Neuronal stem cell (in vitro differentiated cells): Measurements from ENCODE around the gene GIPC1.

ENCODE experiments used
- DNase-seq: peaks from one replicate; pipeline ENCODE4 v3.0.0-alpha.2; 2013; ENCODE audit warnings: low spot score
- H2AFZ ChIP-seq: one replicate; pipeline ENCODE4 v1.6.1; 2013; ENCODE audit warnings: mild to moderate bottlenecking, low read length, inconsistent platforms
- H2AK5ac ChIP-seq: 2 replicates; pipeline ENCODE4 v1.6.1; 2013; ENCODE audit warnings: low read depth, mild to moderate bottlenecking, inconsistent platforms, low read length, moderate library complexity, mixed read lengths
- H2BK120ac ChIP-seq: 2 replicates; pipeline ENCODE4 v1.6.1; 2013; ENCODE audit warnings: low read depth, mild to moderate bottlenecking, inconsistent platforms, low read length, moderate library complexity, mixed read lengths
- H2BK12ac ChIP-seq: one replicate; pipeline ENCODE4 v1.6.1; 2013; ENCODE audit warnings: low read length, inconsistent platforms
- H2BK15ac ChIP-seq: 2 replicates; pipeline ENCODE4 v1.6.1; 2013; ENCODE audit warnings: mild to moderate bottlenecking, low read length, inconsistent platforms, mixed read lengths
- H2BK5ac ChIP-seq: one replicate; pipeline ENCODE4 v1.6.1; 2013; ENCODE audit warnings: inconsistent platforms, mild to moderate bottlenecking, low read length, moderate library complexity
- H3K14ac ChIP-seq: one replicate; pipeline ENCODE4 v1.6.1; 2013; ENCODE audit warnings: low read length, inconsistent platforms
- H3K18ac ChIP-seq: 2 replicates; pipeline ENCODE4 v1.6.1; 2013; ENCODE audit warnings: low read length, inconsistent platforms
- H3K23ac ChIP-seq: 2 replicates; pipeline ENCODE4 v1.6.1; 2013; ENCODE audit warnings: low read depth, mild to moderate bottlenecking, mixed read lengths, low read length, inconsistent platforms; ENCODE audit not compliant: poor library complexity
- H3K27ac ChIP-seq: replicated peaks from 3 replicates; pipeline ENCODE4 v1.5.1; 2013; ENCODE audit warnings: low read length, inconsistent platforms
- H3K27me3 ChIP-seq, 3 experiments: 2 replicates each; pipeline ENCODE4 v1.6.1; 2013; ENCODE audit warnings: low read length in 3 of 3, mild to moderate bottlenecking in 2 of 3, inconsistent platforms in 1 of 3, low read depth in 1 of 3, mixed read lengths in 1 of 3, moderate library complexity in 1 of 3; ENCODE audit not compliant: control insufficient read depth in 3 of 3, insufficient read depth in 3 of 3
- H3K36me3 ChIP-seq, 2 donors: replicated peaks in 1 of 2; 2 replicates each; pipeline ENCODE4 v1.6.1; 2013; ENCODE audit warnings: low read length in 2 of 2; ENCODE audit not compliant: control insufficient read depth in 2 of 2, insufficient read depth in 2 of 2
- H3K4ac ChIP-seq: 2 replicates; pipeline ENCODE4 v1.6.1; 2013; ENCODE audit warnings: inconsistent platforms, mild to moderate bottlenecking, low read length, moderate library complexity
- H3K4me1 ChIP-seq, 2 donors: 1 replicate in 1 of 2; 2 replicates in 1 of 2; pipeline ENCODE4 v1.6.1; 2013; ENCODE audit warnings: low read length in 2 of 2, low read depth in 1 of 2; ENCODE audit not compliant: control insufficient read depth in 2 of 2, insufficient read depth in 1 of 2
- H3K4me2 ChIP-seq: one replicate; pipeline ENCODE4 v1.6.1; 2013; ENCODE audit warnings: mild to moderate bottlenecking, low read length, inconsistent platforms; ENCODE audit not compliant: insufficient read depth, poor library complexity, severe bottlenecking
- H3K4me3 ChIP-seq, 2 donors: 2 replicates each; pipeline ENCODE4 v1.5.1; 2013; ENCODE audit warnings: low read length in 2 of 2, mild to moderate bottlenecking in 2 of 2, inconsistent platforms in 1 of 2, moderate library complexity in 1 of 2
- H3K79me1 ChIP-seq: one replicate; pipeline ENCODE4 v1.6.1; 2013; ENCODE audit warnings: low read depth, mild to moderate bottlenecking, inconsistent platforms, low read length, moderate library complexity
- H3K9ac ChIP-seq: one replicate; pipeline ENCODE4 v1.6.1; 2013; ENCODE audit warnings: mild to moderate bottlenecking, low read depth, low read length, inconsistent platforms; ENCODE audit not compliant: poor library complexity
- H3K9me3 ChIP-seq, 2 donors: replicated peaks in 1 of 2; 2 replicates each; pipeline versions ENCODE3 to v1.6.1; 2013; ENCODE audit warnings: low read length in 2 of 2, mild to moderate bottlenecking in 2 of 2, inconsistent platforms in 1 of 2, low read depth in 1 of 2, mixed read lengths in 1 of 2, moderate library complexity in 1 of 2; ENCODE audit not compliant: control insufficient read depth in 2 of 2, insufficient read depth in 1 of 2
- H4K8ac ChIP-seq: one replicate; pipeline ENCODE4 v1.6.1; 2013; ENCODE audit warnings: low read depth, mild to moderate bottlenecking, inconsistent platforms, low read length, moderate library complexity
- H4K91ac ChIP-seq: one replicate; pipeline ENCODE4 v1.6.1; 2013; ENCODE audit warnings: low read length, low read depth, mild to moderate bottlenecking, inconsistent platforms; ENCODE audit not compliant: poor library complexity
- WGBS, 2 donors: extraction: QIAGEN DNeasy Blood & Tissue Kit; methylation state at CpG; one replicate each; pipeline ENCODE4 v1.1.7; 2013; ENCODE audit warnings: missing lambda C conversion rate in 2 of 2, mixed read lengths in 1 of 2; ENCODE audit not compliant: insufficient read length in 2 of 2, insufficient replicate concordance in 1 of 2; ENCODE audit errors: extremely low coverage in 2 of 2; 5-methylcytosine and 5-hydroxymethylcytosine counted together

Gene GIPC1

DNA sequence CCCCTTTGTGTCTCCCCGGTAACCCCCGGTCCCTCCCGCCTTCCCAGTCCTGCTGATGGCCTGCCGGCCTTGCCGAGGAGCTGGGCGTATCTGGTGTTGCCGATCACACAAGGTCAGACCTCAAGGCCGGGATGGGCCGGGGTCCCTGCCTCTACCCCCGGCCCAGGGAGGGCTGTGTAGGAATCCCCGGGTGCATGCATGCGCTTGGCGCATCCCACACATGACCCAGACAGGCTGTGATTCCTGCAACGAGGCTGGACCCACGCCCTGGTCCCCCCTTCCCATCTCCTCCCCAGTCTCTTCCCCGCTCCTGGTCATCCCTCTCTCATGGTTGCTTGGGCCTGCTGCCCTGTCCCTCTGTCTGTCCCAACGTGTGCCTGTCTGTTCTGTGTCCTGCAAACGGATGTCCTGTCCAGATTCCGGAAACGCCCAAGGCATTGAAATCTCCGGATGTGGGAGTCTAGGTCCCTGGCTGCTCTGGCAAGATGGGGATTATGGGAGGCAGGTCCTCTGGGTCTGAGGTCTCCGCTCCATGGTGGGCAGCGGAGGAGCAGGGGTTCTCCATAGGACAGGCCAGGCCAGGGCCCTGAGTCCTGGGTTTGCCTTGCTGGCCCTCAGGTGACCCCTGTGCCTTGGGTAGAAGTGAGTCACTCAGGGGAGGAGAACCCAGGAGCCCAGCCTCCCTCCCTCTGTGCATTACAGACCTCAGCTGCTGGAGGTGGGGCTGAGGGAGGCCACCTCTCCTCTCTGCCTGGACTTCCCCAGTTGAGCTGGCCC is 61.2 kb downstream of the GIPC1 start:
- Histone ChIP-seq H2BK120ac (no peak overlapping the region), H2AK5ac (peak overlapping the region; percentile 97), H3K36me3 (peaks cover 0 to 12% of the 10 kb centered on the region in 2 donors), H3K4me2 (peak overlapping the region; percentile 21), H2BK5ac (no peak overlapping the region), H3K79me1 (peaks cover 16% of the 10 kb centered on the region), H3K27ac (no peak overlapping the region), H2BK15ac (no peak overlapping the region), H3K4ac (no peak overlapping the region), H2AFZ (no peak overlapping the region), H3K18ac (no peak overlapping the region), H3K4me1 (peaks cover 5 to 13% of the 10 kb centered on the region in 2 donors), H3K14ac (no peak overlapping the region), H3K23ac (peak overlapping the region; percentile 16), H3K4me3 (peak overlapping the region in 1 of 2 donors; percentile 50), H3K27me3 (no peaks in the 10 kb centered on the region), H3K9me3 (no peaks in the 10 kb centered on the region), H4K91ac (no peak overlapping the region), H2BK12ac (no peak overlapping the region), H3K9ac (no peak overlapping the region), H4K8ac (no peak overlapping the region)
- WGBS, 2 donors: no CpG with 5 or more reads among the region's 23 CpGs
- DNase-seq: no peak

DNA sequence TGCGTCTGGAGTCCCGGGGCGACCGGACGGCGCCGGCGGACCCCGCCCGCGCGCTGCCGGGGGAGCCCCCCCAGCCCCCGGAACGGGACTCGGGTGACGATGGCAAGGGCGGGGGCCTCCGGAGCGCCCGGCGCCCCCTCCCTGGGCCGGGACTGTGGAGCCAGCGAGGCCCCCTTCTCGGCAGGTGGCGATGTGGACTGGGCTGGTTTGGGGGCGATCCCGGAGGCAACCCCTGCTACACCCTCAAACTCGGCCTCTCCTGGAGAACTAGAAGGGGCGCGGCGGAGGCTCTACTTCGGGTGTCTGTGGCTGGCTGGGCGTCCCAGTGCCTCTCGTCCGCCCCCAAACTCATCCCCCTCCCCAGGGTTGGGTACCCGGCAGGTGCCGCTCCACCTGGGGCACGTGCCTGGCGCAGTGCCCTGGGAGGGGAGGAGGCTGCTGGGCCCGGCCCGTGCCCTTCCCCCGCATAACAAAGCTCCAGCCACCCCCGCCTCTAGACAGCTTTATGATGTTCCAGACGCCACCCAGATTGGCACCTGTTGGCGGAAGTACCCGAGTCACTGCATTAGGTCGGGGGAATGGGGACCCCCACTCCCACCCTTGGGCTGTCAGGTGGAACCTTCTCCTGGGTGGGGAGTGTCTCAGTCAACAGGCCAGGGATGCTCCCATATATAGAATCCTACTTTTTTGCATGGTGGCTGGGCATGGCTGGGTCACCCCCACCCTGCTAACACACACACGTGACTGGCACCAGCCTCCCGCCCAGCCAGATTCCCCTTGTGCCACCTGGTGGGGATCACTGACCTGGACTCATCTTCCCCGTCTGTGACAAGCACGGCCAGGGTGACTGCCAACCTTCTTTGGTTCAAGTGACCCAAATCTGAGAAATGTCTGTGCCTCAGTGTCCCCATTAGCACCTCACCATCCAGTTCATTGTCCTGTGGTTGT is 62.1 kb downstream of the GIPC1 start:
- Histone ChIP-seq H2BK120ac (no peak overlapping the region), H3K9ac (peak overlapping the region; percentile 93), H3K4ac (peak overlapping the region; percentile 89), H3K27me3 (no peaks in the 10 kb centered on the region), H4K91ac (peak overlapping the region; percentile 28), H3K36me3 (peaks cover 0 to 9% of the 10 kb centered on the region in 2 donors), H3K9me3 (no peaks in the 10 kb centered on the region), H2AFZ (peak overlapping the region; percentile 93), H3K79me1 (peaks cover 11% of the 10 kb centered on the region), H3K14ac (peak overlapping the region; percentile 82), H3K4me3 (peak overlapping the region; percentile 50 to 90), H3K18ac (peak overlapping the region; percentile 93), H2BK15ac (peak overlapping the region; percentile 15), H3K4me1 (peaks cover 5 to 9% of the 10 kb centered on the region in 2 donors), H2BK12ac (no peak overlapping the region), H2BK5ac (peak overlapping the region; percentile 42), H2AK5ac (peak overlapping the region; percentile 97), H3K27ac (no peak overlapping the region), H4K8ac (no peak overlapping the region), H3K4me2 (peak overlapping the region; percentile 84), H3K23ac (peak overlapping the region; percentile 34)
- DNase-seq: no peak
- WGBS, 2 donors: no CpG with 5 or more reads among the region's 52 CpGs

DNA sequence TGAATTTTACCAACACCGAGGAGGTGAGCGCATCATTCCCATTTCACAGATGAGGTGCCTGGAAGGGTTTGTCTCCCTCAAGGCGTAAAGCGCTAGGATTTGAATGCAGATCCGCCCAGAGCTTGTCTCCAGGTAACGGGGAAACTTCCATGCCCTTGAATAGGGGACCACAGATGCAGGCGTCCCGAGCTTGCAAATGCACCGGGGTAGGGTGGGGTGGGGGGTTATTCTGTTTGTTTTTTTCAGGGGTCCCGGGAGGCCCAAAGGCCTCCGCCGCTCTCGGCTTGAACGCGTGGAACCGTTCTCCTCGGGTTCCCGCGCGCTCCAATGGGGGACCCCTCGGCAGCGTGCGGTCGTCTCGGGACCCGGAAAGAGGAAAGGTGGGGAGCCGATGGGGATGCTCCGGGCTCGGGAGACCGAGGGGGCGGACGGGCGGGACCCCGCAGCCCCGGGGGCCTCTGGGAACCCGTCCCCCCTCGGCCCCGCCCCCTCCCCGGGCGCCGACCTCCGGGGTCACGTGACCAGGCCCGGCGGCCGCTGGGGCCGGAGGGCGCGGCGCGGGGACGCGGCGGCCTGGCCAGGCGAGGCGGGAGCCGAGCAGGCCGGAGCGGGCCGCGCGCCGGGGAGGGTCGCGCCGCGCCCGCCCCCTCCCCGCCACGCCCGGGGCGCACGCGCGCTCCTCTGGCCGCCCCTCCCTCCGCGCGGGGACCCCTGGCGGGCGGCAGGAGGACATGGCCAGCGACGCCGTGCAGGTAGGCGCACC is 63.0 kb downstream of the GIPC1 start, which contains the start of gene PKN1:
Gene PKN1 (plus strand): TSS at position 516 of the 763 bp plus-strand sequence. CDS start 216 bp downstream, at position 732.
- Histone ChIP-seq H3K18ac (peak within 1 kb of the TSS; percentile 93), H3K4me2 (peak within 1 kb of the TSS; percentile 84), H3K23ac (peak within 1 kb of the TSS; percentile 34), H4K91ac (peak within 1 kb of the TSS; percentile 28), H3K4ac (peak within 1 kb of the TSS; percentile 89), H3K36me3 (peaks cover 0 to 9% of the 10 kb centered on the region in 2 donors), H2AK5ac (peak within 1 kb of the TSS; percentile 97), H3K9me3 (no peaks in the 10 kb centered on the region), H2BK5ac (peak within 1 kb of the TSS; percentile 42), H3K79me1 (peaks cover 11% of the 10 kb centered on the region), H2BK12ac (no peak within 1 kb of the TSS), H2AFZ (peak within 1 kb of the TSS; percentile 93), H2BK120ac (no peak within 1 kb of the TSS), H3K9ac (peak within 1 kb of the TSS; percentile 93), H2BK15ac (peak within 1 kb of the TSS; percentile 15), H3K14ac (peak within 1 kb of the TSS; percentile 82), H3K27me3 (no peaks in the 10 kb centered on the region), H3K4me1 (peaks cover 5 to 8% of the 10 kb centered on the region in 2 donors), H3K27ac (no peak within 1 kb of the TSS), H4K8ac (no peak within 1 kb of the TSS), H3K4me3 (peak within 1 kb of the TSS; percentile 50 to 90)
- no CpG with 5 or more reads among the region's 85 CpGs for WGBS, 2 donors
- DNase-seq: peak; percentile 67
